ENCODE measurements around the gene CALCR.

The CALCR gene

DNA sequence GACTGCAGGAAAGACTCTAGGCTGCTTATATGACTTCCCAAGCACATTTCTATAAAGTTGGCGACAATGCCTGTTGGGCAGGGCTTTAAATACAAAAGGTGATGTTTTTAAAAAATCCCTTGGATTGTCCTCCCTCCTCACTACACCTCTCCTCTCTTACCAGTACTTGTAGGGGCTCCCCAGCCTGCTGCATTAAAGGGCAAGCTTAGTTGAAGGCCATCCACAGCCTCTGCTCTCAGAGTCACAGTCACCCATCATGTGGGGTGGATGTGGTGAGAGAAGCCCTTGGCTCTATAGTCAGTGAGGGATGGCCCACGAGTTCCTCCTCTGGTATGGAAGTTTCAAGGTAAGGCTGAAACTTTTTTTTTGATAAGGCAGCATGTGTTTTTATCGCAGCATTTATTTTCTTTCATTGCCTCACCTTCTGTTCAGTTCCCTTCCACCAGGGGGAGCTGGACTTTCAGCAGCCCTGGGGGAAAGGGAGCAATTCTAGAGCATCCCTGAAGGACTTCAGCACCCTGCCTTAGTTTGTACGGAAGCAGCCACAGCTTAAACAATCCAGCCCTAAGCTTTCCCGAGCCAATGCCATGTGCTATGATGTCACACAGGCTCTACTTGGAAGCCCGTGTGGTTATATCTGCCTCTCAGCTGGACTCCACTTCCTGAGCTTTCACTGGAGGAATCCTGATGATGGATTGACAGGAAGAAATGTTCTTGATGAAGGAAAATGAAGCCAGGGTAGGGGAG is 131.9 kb downstream of the CALCR start:
- peak; percentile 55 for DNase-seq

DNA sequence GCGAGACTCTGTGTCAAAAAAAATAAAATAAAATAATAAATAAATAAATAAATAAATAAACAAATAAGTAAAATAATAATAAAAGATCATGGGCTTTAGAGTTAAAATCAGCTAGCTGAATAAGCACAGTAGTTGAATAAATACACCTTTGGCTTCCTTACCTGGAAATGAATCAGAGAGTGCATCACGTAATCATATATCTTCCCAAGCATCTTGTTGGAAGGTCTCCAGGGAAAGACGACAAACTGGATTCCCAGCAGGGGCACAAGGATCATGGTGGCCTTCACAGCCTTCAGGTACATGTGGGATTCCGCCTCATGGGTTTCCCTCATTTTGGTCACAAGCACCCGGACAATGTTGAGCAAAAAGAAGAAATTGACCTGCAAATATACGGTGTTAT is 138.7 kb downstream of the CALCR start:
- no peak for DNase-seq

GRCh38 chr7:93432130-93432529 is 142.4 kb downstream of the CALCR start:
- no peak for DNase-seq

DNA sequence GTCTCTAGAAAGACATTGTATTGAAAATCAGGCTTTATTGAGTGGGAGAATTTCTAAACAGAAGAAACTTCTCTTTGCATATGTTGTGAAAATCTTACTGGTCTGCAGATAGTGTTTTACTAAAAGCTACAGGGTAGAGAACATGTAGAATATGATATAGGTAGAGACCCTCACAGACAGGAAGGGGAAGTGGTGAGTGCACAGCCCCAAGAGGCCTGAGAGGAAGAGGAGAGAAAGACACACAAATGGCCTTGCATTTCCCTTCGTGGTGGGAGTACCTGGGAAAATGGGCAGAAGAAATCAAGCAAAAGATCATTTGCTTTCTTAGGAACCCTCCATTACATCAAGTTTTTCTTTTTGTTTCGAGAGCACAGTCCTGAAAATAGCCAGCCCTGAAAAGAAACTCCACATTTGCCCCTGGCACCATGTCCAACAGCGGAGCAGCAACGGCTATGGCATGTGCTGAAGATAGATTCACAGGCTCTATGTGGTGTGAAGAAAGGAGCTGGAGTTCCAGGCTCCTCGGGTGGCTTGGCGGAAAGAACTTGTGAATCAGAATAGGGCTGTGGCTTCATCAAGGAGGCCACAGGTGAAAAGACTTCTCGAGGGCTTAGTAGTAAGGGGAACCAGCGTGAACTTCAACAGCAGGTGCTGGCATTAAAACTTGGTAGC is 143.5 kb downstream of the CALCR start:
- DNase-seq = no peak

DNA sequence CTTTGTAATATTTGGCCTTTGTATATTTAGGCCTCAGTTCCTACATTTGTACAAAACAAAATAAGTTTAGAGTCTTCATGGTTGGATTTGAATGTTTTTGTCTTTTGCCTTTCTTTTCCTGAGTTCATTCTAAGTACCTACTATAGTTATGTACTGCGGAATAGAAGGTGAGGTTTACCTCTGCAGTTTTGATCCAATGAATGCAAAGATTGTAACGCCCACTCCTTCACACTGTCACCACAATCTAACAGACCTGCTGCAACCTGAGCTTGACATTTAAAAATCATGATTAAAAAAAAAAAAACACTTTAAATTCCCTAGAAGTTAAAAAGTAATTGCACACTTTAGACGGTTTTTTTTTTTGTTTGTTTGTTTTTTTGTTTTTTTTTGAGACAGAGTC is 145.0 kb downstream of the CALCR start:
- DNase-seq = no peak

DNA sequence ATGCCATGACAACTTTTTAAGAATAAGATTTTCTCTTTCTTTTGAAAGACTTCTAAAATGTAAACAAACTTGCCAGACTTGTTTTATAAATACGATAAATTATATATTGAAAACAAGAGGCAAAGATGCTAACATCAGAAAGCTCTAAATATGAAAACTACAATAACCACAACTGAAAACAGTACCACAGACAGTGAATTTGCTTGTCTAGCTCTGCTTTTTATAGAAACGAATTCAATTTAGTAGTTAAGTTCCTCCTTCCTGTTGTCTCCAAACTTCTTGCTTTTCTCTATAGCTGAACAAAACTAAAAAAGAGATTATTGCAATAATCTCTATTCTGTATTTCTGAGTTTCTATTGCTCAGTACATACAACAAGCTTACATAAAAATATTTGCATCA is 147.4 kb downstream of the CALCR start:
- DNase-seq = no peak

DNA sequence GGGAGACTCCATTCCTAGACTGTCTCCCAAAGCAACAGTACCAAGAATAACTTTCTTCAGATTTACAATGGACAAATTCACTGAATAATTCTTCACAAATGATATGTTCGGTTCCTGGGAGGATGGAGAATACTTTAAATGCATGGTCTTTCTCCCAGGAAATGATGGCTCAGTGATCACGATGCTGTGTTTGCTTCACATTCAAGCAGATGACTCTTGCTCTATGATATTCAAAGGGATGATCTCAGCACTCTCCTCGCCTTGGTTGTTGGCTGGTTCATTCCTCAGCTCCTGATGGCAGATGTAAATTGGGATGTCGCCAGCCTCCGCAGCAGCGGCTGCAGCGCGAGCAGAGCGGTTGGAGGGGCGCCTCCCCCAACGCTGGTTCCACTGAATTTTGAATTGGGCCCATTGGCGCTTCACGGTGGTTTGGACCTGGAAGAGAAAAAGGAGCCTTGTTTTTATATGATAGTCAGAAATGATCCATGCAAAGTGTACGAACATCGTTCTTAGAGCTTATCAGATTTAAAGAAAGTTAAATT is 148.3 kb downstream of the CALCR start:
- no peak for DNase-seq

GRCh38 chr7:93414574-93414973 is 159.9 kb downstream of the CALCR start:
- no peak for DNase-seq

DNA sequence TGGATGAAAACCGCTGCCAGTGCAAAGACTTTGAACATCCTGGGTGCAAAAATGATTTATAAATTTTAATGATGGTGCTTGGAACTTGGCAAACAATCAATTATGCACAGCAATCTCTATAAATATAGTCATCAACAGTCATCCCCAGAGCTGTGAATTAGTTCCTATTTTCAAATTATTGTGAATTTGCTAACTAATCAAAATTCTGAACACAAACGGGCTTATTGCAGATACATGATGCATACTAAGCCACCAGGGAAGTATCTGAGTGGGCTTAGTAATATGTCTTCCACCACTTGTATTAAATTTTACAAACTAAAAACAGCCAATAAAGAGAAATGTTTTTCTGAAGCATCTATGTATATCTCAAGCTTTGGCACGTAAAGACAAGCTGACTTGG is 165.2 kb downstream of the CALCR start:
- DNase-seq = no peak

DNA sequence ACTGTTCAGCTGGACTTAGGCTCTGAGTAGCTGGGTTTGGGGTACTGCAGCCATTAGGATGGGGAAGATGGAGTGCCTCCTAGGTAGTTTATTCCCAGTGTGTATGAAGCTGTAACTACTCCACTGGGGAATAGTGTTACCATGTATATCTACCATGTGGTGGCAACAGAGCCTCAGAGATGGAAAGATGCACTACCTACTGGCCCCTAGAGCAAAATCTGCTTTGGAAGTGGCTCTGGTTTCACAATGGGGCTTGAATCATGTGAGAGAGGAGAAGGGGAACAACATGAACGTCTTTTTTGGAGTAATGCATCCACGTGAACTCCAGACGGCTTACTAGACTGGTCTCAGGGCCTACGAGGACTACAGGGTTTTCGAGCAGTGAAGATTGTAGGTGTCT is 167.3 kb downstream of the CALCR start:
- no peak for DNase-seq

- DNase-seq = no peak
Observed at GRCh38 chr7:93402944-93403343, 171.6 kb downstream of the CALCR start.

DNA sequence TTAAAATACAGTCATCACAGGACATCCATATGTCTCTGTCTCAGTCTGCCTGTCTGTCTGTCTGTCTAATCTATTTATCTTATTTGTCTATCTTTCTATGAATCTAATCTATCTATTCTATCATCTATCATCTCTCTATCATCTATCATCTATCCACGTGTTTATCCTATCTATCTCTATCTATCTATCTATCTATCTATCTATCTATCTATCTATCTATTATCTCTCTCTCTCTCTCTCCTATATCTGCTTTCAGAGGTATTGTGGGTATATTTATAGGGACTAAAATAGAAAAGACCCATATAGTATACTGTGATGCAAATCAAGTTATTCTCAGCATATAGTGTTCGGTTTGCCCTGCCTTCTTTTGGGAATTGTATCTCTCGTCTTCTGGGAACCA is 174.9 kb downstream of the CALCR start:
- no peak for DNase-seq

GRCh38 chr7:93392984-93393383 is 181.5 kb downstream of the CALCR start:
- no peak for DNase-seq

DNA sequence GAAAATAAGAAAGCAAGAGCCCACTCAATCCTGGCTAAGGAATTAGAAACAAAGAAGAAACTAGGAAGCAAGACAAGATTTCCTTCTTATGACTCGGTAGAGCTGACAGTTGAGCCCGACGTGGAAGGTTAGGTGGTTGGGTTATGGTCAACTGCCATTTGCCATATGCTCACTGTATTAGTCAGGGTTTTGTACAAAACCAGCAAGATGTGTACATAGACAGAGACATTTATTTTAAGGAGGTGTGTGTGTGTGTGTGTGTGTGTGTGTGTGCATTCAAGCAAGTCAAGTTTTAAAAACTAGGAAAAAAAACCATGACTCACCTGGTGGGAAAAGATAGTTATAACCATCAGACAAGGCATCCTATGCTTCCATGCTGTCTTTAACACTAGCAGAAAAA is 183.9 kb downstream of the CALCR start:
- DNase-seq = no peak

- DNase-seq = no peak
Observed at GRCh38 chr7:93382362-93382761, 192.2 kb downstream of the CALCR start.

DNA sequence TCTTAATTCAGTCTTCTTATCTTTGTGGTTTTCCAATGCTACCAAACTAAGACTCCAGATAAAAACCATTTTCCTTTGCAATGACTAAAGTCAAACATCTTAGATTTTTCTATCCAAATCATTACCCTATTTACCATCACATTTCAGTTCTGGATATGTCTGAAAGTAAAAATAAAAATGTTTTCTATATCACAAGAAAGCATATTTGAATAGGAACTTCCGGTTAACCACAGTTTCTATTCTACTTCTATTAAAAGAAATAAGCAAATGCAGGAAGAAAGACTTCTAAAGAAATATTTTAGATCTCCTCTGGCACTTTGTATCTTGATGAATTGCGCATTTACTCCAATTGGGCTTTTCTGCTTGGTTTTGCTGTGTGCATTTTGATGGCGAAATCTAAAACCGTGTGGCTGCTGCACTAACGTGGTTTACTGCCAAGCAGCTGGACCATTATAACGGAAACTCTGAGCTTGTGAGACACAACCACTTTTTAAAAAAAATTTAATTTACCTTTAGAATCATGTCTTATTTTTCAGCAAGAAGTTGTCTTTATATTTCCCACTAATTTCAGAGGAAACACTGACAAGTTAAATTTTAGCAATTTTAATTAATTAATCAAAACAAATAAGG is 196.3 kb downstream of the CALCR start:
- DNase-seq = no peak

DNA sequence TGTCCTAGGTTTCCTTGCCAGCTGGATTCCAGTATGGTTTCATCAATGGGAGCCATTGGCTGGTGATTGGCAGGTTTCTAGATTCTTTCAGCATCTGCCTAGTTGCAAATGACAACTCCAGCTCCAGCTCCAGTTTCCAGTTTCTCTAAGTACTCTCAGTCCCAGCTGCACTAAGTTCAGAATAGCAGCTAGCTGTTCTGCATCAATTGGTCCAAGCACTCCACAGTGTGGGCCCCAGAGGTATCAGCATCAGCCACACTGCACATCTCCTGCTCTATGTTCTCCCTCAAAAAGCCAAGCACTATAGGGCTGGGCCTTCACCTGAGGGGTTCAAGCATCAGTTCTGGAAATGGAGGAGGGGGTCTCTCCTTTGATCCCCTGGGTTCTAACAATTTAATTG is 198.9 kb downstream of the CALCR start:
- DNase-seq = no peak

Measured in NCI-H82 (cell line).